IPS-NIHi11 (cell line): ENCODE results near the gene SKI.
"Not testable (repeated sequence)": the region's sequence is repeated elsewhere in the genome, so short reads cannot be mapped to it uniquely, and the experiment has no call there.

ENCODE experiments used
- DNase-seq: peaks from one replicate; pipeline ENCODE4 v3.0.0; 2012; ENCODE audit warnings: mixed read lengths, low spot score

The SKI gene

DNA sequence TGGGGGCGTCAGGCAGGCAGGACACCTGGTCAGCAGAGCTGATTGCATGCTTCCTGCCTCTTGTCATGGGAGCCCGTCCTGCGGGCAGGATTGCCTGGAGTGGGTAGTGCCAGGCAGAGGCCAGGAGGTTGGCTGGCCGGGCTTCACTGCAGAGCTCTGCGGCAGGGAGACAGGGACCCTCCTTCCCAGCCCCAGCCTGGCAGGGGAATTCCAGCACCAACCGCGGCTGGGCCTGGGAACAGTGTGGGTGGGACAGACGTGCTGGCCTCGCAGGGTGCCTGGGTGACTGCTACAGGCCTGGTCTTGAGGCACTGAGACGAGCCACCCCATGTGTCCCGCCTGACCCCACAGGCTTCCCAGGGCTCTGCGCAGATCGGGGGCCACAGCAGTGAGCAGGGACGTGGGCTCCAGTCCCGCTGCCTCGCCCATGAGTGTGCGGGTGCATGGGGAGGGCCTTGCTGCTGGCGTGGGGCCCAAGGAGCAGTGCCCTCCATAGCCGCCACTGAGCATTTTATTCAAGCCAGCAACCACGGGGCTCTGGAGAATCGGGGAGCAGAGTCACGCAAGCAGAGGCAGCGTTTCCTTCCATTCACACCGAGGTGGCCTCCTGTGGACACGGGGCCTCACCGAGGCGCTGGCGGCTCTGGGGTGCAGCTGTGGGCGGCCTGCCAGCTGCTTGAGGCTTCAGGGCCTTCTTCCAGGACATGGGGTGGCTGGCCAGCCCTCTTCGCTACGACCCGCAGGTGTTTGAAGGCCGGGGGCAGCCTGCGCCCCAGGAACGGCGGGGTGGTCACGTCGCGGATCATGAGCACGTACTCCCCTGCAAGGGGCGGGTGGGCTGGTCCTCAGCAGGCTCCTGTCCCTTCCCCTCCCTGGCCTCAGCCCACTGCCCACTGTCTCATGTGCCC lies 92.9 kb downstream of the SKI start:
- no peak for DNase-seq

DNA sequence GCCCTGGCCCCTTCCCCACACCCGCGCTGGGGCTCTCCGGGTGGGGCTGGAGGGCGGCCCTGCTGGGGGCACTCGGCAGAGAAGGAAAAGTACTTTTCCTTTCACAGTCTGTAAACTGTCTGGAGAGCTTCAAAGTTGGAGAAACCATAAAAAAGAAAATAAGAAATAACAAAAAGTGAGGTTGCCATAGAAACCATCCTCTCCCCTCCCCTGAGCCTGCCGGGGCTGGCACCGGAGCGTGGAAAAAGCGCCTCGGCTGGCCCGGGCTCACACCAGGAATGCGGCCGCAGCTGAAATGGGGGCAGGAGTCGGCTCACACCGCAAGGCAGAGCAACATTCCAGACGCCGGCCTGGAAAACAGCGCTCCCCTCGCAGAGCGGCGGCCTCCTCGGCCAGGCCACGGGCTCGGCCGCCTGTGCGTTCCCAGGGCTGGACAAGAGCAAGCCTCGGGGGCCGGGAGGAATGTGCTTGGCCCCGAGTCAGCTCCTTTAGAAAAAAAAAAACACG lies 94.0 kb downstream of the SKI start:
- DNase-seq: peak; percentile 85

DNA sequence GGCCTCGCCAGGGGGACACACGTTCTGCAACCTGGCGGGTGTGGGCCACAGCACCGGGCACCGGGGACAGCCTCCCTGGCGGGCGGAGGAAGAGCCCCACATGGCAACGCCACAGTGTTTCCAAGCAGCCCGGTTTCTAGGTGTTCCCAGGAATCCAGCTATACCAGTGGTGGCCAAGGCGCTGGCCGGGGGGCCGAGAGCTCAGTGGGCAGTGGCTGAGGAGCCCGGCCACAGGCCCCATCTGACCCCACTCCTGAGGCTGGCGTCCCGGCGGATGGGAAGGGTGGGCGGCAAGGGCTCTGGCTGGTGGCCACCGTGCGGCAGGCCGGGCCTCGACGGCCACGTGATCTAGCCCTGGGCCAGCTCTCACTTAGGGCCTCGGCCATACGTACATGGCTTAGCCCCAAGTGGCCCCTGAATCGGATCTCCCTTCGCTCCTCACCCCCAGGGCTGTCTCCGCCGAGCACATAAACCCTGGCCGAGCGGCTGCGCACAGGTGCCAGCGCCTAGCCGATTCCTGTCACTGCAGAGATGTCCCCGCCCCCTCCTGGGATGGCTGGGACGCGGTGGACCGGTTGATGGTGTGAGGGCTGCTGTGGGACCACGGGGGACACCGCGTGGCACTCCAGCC lies 94.6 kb downstream of the SKI start:
- DNase-seq: no peak

DNA sequence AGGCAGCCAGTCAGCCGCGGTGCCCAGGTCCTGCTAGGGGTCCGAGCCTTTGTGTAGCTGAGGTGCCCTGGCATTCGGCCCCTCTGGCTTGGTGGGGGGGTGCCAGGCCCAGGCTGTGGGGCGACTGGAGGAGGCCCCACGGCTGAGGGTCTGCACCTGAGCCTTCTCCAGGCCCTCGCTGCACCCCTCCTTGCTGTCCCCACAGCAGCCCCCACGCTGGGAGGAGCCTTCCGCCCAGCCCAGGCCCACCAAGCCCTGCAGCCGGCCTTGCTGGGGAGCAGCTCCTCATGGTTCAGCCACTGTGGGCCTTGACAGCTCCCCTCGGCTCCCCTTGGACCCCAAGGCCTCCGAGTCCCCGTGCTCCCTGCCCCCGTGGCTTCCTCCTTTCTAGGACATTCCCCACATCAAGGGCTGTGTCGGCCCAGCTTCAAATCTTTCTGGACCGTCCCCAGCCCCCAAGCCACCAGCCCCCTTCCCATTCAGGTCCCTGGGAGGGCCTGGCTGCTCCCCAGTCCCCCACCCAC lies 95.4 kb downstream of the SKI start:
- DNase-seq: no peak

DNA sequence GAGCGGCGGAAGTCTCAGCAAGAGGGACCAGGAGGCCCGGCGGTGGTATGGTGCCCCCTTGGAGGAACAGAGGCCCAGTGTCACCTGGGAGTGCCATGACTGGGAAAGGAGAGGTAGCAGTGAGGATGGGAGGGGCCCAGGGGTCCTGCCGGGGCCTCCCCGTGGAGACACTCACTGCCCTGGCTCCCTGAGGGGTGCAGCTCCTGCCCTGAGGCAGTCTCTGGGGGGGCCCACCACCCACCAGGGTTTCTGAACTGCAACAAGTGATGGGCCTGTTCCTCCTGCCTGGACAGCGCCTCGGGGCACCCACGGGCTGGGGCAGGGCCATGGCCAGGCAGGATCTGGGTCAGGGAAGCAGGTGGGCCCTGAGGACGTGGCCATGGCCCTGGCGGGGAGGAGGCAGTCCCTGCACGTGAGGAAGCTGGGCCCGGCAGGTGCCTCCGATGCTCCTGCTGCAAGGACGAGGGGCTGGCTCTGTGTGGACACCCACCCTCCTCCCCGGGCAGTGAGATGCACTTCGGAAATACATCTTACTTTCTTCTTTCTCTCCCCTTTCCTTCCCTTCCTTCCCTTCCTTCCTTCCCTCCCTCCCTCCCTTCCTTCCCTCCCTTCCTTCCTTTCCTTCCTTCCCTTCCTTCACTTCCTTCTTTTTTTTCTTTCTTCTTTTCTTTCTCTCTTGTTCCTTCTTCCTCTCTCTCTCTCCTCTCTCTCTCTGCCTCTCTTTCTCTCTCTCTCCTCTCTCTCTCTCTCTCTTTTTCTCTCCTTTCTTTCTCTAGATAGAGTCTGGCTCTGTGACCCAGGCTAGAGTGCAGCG lies 96.6 kb downstream of the SKI start:
- no peak for DNase-seq

DNA sequence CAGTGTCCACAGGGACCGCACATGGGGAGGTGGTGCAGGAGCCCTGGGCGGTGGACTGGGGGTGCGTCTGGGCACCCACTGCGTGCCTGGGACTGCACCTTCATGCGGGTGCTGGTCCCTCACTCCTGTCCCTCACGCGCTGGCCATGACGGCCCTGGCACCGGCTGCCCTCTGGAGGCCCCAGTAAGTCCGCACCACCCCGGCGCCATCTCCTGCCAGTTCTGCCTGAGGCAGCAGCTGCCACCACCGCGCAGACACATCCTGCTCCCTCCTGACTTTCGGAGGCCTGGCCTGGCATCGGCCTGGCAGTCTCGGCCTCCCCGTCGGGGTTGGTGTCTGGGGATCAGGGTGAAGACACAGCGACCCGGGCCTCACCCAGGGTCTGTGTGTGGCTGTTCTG lies 98.4 kb downstream of the SKI start:
- DNase-seq: no peak

DNA sequence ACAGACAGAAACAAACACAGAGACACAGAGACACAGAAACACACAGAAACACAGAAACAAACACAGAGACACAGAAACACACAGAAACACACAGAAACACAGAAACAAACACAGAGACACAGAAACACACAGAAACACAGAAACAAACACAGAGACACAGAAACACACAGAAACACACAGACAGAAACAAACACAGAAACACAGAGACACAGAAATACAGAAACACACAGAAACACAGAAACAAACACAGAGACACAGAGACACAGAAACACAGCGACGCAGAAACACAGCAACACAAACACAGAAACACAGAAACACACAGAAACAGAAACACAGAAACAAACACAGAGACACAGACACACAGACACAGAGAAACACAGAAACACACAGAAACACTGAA lies 99.0 kb downstream of the SKI start:
- not testable (repeated sequence) for DNase-seq

DNA sequence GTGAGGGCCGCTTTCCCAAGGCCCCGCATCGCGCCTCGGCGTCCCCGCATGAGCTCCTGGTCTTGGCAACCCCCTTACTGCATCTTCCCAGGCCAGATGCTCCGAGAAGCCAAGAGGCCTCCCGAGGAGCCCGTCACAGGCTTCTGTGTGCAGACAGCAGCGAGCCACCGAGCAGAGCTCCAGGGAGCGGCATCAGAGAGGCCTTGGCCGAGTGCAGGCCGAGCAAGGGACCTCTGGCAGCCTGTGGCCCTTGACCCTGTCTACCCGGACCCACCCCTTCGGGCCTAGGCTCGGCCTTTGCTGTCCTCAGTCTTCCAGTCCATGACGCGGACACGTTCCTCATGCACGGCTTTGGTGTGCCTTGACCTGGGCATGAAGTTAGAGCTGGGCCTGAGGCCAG lies 99.7 kb downstream of the SKI start:
- no peak for DNase-seq

DNA sequence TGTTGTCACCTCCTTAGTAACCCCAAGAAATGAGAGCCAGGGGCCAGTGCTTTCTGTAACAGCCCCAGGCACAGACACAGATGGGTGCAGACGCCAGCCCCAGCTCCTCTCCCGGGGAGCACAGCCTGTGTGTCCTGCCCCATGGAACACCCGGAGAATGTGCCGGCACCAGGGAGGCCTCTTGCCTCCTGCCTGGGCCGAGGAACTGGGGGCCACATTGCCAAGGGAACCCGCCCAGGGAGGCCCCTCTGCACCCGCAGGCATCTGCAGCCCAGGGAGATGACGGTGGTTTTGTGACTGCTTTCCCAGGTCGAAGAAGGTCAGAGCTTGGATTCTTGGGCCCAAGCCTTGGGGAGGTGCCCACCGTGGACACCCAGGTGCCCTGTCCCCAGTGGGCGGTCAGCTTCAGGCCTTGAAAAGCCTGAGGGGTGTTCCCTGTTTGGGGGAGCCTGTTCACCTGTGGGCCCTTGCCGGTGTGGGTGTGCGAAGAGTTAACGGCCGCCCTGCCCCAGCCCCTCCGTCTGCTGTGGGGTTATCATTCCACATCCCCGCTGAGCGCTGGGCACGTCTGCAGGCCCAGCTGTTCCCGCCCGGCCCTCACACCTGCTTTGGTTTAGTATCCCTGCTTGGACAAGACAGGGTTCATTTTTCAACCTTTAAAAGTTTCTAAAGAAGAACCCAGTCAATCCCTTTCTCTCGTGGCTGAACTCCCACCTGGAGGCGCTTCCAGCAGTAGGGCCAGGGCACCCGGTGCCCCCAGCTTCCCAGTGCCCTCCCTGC lies 100.7 kb downstream of the SKI start:
- no peak for DNase-seq

DNA sequence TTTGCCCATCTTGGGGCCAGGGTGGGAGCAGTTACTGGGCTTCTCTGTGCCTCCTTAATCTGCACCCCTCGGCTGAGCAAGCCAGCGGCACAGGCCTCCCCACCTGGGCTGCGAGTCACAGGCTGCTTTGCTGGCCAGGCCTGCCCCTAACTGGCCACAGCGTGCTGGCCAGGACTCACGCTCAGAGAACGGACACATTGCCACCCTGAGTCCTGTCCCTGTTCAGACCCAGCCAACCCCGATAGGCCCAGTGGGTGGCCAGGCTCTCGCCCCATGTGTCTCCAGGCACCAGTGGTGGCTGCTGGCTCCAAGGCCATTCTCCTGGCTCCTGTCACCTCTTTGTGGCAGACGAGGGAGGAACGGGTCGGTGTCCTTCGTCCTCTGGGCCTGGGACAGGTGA lies 101.9 kb downstream of the SKI start:
- no peak for DNase-seq

DNA sequence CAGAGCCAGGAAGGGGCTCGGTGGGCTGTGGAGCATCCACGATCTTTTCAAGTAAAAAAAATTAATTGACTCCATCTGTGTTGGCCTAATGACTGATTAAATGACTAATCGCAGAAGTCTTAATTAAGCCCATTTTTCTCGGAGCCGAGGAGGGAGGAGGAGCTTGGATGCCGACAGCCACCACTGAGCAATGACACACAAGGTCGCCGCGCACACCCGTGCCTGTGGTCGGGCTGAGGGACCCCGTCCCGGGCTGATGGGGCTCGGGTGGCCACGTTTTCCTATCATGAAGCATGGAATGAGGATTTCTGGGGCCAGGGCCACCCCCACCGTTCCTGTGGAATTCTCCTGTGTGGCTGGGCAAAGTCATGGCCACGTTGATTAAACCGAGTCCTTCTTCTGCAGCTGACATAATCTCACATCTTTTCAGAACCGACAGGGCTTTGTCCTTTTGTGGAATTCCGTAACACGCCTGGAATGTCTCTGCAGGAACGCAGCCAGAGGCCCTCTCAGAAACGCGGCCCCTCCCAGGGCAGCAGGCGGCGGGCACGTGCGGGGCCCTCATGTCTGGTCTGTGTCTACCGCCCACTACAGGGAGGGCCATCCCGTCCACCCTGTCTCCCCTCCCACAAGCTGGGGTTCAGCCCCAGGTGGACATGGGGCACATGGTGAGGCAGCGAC lies 102.5 kb downstream of the SKI start:
- DNase-seq: no peak

DNA sequence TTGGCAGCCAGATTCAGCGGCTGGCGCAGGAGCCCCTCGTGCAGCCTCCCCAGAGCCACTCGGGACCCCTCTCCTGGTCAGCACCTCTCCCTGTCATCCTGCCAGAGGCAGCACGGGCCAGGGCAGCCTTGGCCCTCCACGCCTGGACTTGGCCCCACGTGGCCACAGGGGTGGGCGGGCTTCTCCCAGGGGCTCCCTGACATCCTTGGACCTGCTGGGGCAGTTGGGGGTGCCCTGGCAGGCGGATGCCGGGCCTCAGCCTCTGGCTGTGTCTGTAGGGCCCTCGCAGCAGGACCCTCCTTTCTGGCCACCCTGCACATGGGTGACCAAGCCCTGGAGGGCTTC lies 103.1 kb downstream of the SKI start:
- no peak for DNase-seq

DNA sequence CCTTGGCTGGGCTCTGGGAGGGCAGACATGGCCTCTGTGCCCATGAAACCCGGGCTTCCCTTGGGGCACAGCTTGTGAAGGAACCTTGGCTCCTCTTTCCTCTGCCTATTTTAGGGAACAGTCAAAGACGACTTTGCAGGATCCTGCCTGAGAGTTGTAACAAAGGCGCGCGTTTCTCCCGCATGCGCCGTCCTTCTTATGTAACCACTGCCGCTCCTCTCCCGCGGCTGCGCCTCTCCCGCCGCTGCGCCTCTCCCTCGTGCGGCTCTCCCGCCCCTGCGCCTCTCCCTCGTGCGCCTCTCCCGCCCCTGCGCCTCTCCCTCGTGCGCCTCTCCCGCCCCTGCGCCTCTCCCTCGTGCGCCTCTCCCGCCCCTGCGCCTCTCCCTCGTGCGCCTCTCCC lies 103.5 kb downstream of the SKI start:
- not testable (repeated sequence) for DNase-seq

DNA sequence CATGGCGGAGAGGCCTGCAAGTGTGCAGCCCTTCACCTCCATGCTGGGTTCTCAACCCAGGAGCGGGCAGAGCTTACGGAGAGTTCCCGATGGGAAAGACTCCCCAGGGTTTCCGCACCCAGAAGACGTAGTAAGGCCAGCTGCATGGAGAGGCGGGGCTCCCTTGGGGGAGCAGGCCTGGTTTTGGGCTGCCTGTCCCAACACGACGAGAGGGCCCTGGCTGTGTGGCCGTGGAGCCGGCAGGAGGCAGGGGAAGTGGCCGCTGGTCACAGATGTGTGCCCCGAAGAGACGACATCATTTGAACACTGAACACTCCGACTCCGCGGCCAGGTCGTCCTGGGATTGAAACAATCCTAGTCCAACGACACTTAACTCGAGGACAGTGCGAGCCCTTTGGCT lies 106.2 kb downstream of the SKI start:
- no peak for DNase-seq

DNA sequence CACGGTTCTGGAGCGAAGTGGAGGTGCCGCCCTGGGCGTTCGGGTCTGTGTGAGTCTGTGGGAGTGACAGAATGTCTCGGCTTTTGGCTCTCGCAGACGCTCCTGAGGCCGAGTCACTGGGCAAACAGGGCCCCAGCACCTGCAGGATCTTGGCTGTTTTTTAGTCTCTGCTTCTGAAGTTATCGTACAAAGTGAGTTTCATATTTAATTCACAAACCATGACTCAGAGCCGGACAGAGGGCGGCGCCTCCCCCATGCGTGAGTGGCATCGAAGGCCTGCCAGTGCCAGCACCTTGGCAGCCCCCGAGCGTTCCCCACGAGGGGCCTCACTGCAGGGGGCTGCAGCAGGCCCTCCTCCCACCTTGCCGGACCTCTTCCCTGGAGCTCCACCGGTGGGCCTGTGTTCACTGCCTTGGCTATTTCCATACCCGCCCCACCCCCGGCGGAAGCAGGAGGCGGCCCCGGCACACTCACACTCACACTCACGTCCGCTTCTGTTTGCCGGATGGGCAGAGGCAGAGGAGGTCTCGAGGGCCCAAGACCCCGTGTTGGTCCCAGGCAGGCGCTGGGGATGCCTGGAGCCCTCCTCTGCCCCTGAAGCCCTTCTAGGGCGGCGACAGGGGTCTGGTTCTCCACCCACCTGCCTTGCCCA lies 106.9 kb downstream of the SKI start:
- no peak for DNase-seq

DNA sequence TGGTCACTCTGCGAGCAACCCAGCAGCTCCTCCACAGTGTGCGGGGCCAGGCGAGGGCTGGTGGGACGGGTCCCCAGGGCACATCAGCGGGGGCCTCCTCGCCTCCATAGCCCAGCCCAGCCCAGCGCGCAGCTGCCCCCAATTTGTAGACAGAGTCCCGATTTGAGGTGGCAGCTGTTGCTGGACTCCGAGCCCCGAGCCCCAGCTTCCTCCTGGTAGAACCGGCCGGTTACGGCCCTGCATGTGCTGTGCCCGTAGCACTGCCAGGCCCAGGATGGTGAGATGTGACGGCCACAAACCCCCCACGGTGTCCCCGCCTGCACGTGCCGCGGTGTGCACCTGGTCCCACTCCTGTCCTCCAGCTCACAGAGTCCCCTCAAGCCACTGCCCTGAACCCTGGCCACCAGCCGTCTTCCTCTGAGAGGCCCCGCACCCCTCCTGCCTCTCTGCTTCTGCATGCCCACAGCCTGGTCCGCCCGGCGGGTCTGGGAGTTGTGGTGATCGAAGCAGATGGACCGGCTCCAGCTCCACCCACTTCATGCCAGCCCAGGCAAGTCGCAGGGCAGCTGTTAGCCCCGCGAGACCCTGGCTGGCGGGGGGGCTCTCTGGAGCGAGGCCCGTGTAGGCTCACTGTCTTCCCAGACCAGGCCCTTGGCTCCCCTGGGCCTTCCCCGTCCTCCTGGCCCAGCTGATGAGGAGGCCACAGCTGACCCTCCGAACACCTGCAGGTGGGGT lies 107.8 kb downstream of the SKI start:
- DNase-seq: no peak

DNA sequence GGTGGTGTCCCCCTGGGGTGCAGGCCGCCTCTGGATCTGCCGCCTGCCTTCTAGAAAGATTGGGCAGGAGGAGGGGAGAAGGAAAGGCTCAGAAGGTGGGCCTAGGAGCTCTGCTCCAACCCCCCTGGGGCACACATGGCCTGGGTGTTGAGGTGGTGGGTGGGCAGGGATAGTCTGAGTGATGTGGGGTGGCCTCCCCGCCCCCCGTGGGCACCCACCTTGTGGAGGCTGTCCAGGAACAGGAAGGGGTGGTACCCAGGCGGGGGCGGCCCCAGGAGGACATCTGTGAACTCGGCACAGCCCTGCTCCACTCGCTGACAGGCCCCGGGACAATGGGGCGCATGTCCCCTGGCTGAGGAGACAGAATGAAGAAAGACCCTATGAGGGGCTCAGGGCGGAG lies 108.4 kb downstream of the SKI start:
- DNase-seq: no peak

DNA sequence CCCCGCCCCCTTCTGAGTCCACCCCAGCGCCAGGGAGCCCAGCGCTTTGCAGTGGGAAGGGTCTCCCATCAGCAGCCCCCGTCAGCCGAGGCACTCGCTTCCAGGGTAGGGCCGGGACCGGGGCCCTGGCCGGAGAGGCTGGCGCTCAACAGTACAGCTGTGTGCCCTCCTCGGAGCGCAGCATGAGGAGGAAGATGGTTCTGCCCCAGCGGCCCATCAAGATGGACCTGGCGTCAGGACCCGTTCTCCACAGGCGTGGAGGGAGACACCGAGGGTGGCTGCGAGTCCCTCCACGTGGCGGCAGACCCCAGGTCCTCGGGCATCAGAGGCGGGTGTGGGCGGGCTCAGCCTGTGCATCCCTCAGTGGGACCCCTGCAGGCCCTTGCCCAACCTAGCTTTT lies 109.0 kb downstream of the SKI start:
- no peak for DNase-seq

DNA sequence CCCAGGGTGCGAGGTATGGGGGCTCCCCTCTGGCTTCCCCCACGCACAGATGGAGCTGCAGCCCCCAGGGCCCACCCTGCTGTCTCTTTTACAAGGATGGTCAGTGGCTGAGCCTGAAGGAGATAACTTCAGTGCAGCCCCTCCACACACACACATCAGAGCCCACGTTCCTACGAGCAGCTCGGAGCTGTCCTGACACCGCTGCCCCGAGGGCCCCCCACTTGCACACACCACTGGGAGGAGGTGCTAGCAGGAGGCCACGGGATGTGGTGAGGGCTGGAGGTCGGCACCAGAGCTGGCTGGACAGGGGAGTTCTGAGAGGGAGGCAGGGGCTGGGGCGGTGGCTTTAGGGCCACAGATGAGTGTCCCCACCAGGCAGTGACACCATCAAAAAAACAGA lies 109.4 kb downstream of the SKI start:
- no peak for DNase-seq
